ENCODE measurements around the gene SNX1.
"Not testable (repeated sequence)": the region's sequence is repeated elsewhere in the genome, so short reads cannot be mapped to it uniquely, and the experiment has no call there.

SNX1 gene, protein sequence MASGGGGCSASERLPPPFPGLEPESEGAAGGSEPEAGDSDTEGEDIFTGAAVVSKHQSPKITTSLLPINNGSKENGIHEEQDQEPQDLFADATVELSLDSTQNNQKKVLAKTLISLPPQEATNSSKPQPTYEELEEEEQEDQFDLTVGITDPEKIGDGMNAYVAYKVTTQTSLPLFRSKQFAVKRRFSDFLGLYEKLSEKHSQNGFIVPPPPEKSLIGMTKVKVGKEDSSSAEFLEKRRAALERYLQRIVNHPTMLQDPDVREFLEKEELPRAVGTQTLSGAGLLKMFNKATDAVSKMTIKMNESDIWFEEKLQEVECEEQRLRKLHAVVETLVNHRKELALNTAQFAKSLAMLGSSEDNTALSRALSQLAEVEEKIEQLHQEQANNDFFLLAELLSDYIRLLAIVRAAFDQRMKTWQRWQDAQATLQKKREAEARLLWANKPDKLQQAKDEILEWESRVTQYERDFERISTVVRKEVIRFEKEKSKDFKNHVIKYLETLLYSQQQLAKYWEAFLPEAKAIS

DNA sequence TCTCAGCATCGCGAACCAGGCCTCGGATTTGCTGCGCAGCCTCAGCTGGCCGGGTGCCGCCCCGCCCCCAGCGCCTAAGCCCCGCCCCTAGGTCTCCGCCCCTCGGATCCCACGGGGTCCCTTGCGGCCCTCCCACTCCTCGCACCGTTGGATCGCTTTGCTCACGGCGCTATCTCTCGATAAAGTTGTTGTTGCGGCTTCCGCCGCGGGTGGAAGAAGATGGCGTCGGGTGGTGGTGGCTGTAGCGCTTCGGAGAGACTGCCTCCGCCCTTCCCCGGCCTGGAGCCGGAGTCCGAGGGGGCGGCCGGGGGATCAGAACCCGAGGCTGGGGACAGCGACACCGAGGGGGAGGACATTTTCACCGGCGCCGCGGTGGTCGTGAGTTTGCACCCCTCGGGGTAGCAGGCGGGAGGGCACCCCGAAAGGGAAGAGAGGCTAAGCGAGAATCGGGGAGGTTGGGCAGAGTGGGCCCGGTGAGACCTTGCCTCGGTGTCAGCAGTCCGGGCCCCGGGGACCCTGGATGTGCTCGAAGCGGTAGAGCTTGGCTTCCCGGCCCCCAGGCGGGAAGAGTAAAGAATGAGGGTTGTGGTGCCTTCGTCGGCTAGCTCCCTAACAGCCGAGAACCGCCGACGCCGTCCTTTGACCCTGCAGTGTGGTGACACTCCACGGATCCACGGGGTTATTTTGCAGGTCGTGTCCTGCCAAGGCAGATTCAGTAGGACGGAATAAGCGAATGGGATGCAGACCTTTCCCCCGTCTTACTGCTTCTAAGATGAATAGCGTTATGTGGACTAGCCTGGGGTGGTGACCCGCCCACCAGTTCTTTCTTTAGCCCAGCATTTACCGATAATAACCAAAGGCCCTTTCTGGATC is at the start of gene SNX1:
SNX1 (plus strand) TSS at position 188 of the 873 bp plus-strand sequence; CDS start at position 220, 32 bp downstream.
- Histone ChIP-seq H3K4me3 (ENCODE audit: low read length in 2 of 2) (peak within 1 kb of the TSS; percentile 88 to 96), H3K9me3 (ENCODE audit: control insufficient read depth in 2 of 2, low read length in 2 of 2) (no peaks in the 10 kb centered on the region), H3K27me3 (ENCODE audit: control insufficient read depth in 2 of 2, insufficient read depth in 2 of 2, low read length in 2 of 2) (no peaks in the 10 kb centered on the region), H3K4me1 (ENCODE audit: control insufficient read depth in 2 of 2, insufficient read depth in 2 of 2, low read length in 2 of 2) (peaks cover 25 to 40% of the 10 kb centered on the region in 2 donors), H3K9ac (ENCODE audit: low read depth in 1 of 2, low read length in 2 of 2) (peak within 1 kb of the TSS; percentile 58 to 89), H3K36me3 (ENCODE audit: control insufficient read depth in 2 of 2, insufficient read depth in 2 of 2, low read length in 2 of 2) (no peaks in the 10 kb centered on the region), H3K27ac (ENCODE audit: low read depth in 2 of 2, low read length in 2 of 2) (peak within 1 kb of the TSS; percentile 81)

DNA sequence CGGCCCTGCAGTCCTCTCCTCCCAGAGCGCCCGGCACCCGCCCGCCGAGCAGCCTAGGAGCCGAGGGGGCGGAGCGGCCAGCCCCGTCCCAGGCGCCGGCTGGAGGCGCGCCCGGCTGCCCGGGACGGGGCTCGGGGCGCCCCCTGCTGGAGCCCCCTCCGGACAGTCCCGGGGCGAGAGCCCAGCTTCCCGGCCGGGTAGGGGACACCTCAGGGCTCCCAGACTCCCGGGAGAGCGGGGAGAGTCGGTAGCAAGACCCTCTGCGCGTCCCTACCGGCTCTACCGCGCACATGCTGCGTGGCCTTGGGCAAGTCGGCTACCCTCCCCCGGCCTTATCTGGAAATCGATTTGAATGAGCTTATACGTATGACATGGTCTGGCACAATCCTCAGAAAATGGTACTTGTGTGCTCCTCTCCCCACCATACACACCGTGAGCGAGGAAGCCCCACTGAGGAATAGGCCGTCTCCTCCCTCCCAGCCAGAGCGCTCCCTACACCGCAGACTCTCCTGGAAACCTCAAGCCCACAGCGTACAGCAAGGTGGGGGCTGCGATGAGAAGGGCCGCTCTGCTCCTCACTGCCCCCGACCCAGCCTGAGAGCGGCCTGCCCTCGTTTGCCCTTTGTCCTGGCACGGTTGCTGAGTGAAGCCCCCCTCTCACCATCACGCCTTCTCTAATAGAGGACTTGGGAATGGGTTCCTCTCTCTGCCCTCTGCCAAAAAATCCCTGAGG is 49.2 kb upstream of the SNX1 start, which contains the start of gene DAPK2:
DAPK2 (minus strand) TSS at position 65 of the 733 bp plus-strand sequence. CDS start 6,224 bp downstream, outside the sequence.
- H3K27me3 ChIP-seq (ENCODE audit: control insufficient read depth in 2 of 2, insufficient read depth in 2 of 2, low read length in 2 of 2), result no peaks in the 10 kb centered on the region
- H3K27ac ChIP-seq (ENCODE audit: low read depth in 2 of 2, low read length in 2 of 2), result peak within 1 kb of the TSS; percentile 45 to 69
- H3K9me3 ChIP-seq (ENCODE audit: control insufficient read depth in 2 of 2, low read length in 2 of 2), result no peaks in the 10 kb centered on the region
- H3K9ac ChIP-seq (ENCODE audit: low read depth in 1 of 2, low read length in 2 of 2), result peak within 1 kb of the TSS; percentile 68 to 77
- H3K4me1 ChIP-seq (ENCODE audit: control insufficient read depth in 2 of 2, insufficient read depth in 2 of 2, low read length in 2 of 2), result peaks cover 25 to 28% of the 10 kb centered on the region in 2 donors
- peak within 1 kb of the TSS; percentile 71 to 81 for H3K4me3 ChIP-seq (ENCODE audit: low read length in 2 of 2)
- no peaks in the 10 kb centered on the region for H3K36me3 ChIP-seq (ENCODE audit: control insufficient read depth in 2 of 2, insufficient read depth in 2 of 2, low read length in 2 of 2)

DNA sequence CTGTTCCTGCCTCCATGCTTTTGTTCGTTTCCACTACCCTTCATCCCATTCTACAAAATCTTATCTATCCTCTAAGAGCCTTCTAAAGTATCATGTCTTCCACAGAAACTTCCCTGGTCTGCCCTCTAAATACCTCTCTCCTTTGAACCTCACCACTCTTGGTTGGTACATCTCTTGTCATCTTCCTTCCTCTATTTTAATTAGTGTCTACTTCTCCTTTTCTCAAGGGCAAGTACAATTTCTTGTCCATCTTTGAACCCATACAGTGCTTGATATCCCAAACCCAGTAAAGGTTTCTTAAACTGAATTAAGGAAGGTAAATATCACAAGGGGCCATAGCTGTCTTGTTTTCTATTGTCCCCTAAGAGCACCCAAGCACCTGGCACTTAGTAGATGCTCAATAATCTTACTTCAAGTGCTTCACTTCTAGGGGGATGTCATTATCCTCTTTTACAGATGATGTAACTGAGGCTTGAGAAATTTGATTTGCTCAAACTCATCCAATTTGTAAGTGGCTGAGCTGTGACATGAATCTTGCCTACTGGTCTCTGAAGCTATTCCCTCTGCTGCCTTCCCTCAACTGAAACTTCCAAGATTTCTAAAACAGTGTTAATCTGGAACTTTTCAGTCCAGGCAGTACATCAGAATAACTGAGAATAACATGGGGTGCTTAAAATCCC is 46.9 kb upstream of the SNX1 start:
- Histone ChIP-seq H3K9me3 (ENCODE audit: control insufficient read depth in 2 of 2, low read length in 2 of 2) (no peaks in the 10 kb centered on the region), H3K4me1 (ENCODE audit: control insufficient read depth in 2 of 2, insufficient read depth in 2 of 2, low read length in 2 of 2) (peaks cover 25 to 28% of the 10 kb centered on the region in 2 donors), H3K27ac (ENCODE audit: low read depth in 2 of 2, low read length in 2 of 2) (no peak overlapping the region), H3K4me3 (ENCODE audit: low read length in 2 of 2) (no peak overlapping the region), H3K27me3 (ENCODE audit: control insufficient read depth in 2 of 2, insufficient read depth in 2 of 2, low read length in 2 of 2) (no peaks in the 10 kb centered on the region), H3K36me3 (ENCODE audit: control insufficient read depth in 2 of 2, insufficient read depth in 2 of 2, low read length in 2 of 2) (no peaks in the 10 kb centered on the region), H3K9ac (ENCODE audit: low read depth in 1 of 2, low read length in 2 of 2) (no peak overlapping the region)

DNA sequence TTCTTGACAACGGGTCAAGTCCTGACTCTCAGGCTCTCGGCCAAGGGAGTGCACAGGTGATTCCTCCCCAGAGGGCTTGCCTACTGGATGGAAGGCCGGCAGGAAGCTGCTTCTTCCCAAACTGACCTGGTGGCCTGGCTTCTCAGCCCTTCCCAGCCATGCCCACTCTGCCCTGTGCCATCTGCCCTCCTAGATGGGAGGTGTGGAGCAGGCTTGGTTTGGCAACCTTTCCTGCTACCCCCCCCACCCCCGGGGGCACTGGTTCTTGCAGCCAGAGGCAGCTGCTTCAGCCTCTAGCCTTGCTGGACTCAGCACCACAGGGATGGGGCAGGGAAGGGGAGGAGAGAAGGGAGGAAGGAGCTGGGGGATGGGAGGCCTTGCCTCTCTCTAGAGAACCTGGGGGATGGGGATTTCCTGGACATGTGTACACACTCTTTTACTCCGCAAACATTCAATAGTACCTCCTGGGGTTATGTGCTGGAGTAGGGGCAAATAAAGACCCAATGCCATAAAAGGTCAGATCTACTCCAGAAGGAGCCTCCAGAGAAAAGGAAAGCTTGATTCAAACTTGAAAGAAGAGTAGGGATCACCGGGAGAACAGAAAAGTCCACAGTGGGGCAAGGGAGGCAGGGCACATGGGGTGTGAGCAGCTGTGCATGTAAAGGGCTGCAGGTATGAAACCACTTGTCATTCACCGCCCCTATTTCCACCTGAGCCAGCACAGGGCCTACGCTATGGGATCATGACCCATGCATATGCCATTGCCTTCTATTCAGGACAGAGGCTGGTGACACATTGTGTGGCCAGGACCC is 45.3 kb upstream of the SNX1 start:
- no peaks in the 10 kb centered on the region for H3K36me3 ChIP-seq (ENCODE audit: control insufficient read depth in 2 of 2, insufficient read depth in 2 of 2, low read length in 2 of 2)
- no peak overlapping the region for H3K4me3 ChIP-seq (ENCODE audit: low read length in 2 of 2)
- no peak overlapping the region for H3K9ac ChIP-seq (ENCODE audit: low read depth in 1 of 2, low read length in 2 of 2)
- peaks cover 15 to 17% of the 10 kb centered on the region in 2 donors for H3K4me1 ChIP-seq (ENCODE audit: control insufficient read depth in 2 of 2, insufficient read depth in 2 of 2, low read length in 2 of 2)
- no peak overlapping the region for H3K27ac ChIP-seq (ENCODE audit: low read depth in 2 of 2, low read length in 2 of 2)
- no peaks in the 10 kb centered on the region for H3K9me3 ChIP-seq (ENCODE audit: control insufficient read depth in 2 of 2, low read length in 2 of 2)
- no peaks in the 10 kb centered on the region for H3K27me3 ChIP-seq (ENCODE audit: control insufficient read depth in 2 of 2, insufficient read depth in 2 of 2, low read length in 2 of 2)

DNA sequence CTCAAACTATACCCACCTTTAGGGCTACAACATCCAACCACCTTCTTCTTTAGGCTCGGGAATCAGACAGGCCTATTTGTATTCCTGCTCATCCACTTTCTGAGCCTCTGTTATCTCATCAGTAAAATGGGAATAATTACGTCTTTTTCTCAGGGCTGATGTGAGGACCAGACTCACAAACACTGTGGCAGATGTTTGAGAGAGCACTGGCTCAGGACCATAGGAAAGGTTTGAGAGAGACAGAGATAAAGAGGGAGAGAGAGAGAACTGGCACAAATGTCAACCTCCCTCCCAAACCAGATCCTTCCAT is 44.7 kb upstream of the SNX1 start:
- Histone ChIP-seq H3K4me3 (ENCODE audit: low read length in 2 of 2) (no peak overlapping the region), H3K36me3 (ENCODE audit: control insufficient read depth in 2 of 2, insufficient read depth in 2 of 2, low read length in 2 of 2) (no peaks in the 10 kb centered on the region), H3K27ac (ENCODE audit: low read depth in 2 of 2, low read length in 2 of 2) (no peak overlapping the region), H3K27me3 (ENCODE audit: control insufficient read depth in 2 of 2, insufficient read depth in 2 of 2, low read length in 2 of 2) (no peaks in the 10 kb centered on the region), H3K9ac (ENCODE audit: low read depth in 1 of 2, low read length in 2 of 2) (no peak overlapping the region), H3K4me1 (ENCODE audit: control insufficient read depth in 2 of 2, insufficient read depth in 2 of 2, low read length in 2 of 2) (peaks cover 11 to 14% of the 10 kb centered on the region in 2 donors), H3K9me3 (ENCODE audit: control insufficient read depth in 2 of 2, low read length in 2 of 2) (no peaks in the 10 kb centered on the region)

DNA sequence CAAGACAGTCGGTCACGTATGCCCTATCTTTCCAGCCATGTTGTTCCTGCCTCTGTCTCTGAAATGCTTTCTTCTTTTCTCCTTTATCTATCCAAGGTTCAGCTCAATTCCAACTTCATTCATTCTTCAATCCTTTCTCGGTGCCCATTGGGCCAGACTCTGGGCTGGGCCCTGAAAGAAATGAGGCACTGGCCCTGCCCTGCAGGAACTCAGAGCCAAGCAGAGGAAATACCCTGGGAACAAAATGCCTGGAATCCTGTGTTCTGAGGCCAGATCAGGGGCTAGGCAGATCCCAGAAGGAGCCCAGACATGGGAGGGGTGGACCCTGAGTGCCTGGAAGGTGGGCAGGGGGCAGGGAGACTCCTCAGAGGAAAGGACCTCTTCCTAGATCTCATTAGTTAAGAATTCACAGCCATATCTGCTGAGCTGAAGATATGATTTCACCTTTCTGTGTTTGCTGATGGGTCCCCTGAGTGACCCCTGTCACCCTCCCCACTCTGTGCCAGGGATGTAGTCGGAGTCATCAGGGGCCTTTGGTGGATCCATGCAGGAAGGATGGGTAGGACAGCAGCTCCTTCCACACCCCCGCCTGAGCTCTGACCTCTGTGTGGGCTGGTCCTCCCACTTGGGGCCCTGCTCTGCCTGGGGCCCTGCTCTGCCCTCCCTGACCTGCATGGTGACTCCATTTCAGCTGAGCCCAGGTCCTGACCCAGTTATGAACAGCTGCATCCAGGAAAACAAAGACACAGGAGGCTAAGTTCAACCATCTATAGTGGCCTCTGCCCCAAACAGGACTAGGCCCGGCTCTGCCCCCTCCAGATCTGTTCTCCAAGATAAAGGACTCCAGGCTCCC is 44.1 kb upstream of the SNX1 start:
- H3K27ac ChIP-seq (ENCODE audit: low read depth in 2 of 2, low read length in 2 of 2), result no peak overlapping the region
- no peak overlapping the region for H3K9ac ChIP-seq (ENCODE audit: low read depth in 1 of 2, low read length in 2 of 2)
- no peak overlapping the region for H3K4me3 ChIP-seq (ENCODE audit: low read length in 2 of 2)
- no peaks in the 10 kb centered on the region for H3K27me3 ChIP-seq (ENCODE audit: control insufficient read depth in 2 of 2, insufficient read depth in 2 of 2, low read length in 2 of 2)
- H3K4me1 ChIP-seq (ENCODE audit: control insufficient read depth in 2 of 2, insufficient read depth in 2 of 2, low read length in 2 of 2), result peaks cover 10 to 11% of the 10 kb centered on the region in 2 donors
- H3K9me3 ChIP-seq (ENCODE audit: control insufficient read depth in 2 of 2, low read length in 2 of 2), result no peaks in the 10 kb centered on the region
- H3K36me3 ChIP-seq (ENCODE audit: control insufficient read depth in 2 of 2, insufficient read depth in 2 of 2, low read length in 2 of 2), result no peaks in the 10 kb centered on the region

DNA sequence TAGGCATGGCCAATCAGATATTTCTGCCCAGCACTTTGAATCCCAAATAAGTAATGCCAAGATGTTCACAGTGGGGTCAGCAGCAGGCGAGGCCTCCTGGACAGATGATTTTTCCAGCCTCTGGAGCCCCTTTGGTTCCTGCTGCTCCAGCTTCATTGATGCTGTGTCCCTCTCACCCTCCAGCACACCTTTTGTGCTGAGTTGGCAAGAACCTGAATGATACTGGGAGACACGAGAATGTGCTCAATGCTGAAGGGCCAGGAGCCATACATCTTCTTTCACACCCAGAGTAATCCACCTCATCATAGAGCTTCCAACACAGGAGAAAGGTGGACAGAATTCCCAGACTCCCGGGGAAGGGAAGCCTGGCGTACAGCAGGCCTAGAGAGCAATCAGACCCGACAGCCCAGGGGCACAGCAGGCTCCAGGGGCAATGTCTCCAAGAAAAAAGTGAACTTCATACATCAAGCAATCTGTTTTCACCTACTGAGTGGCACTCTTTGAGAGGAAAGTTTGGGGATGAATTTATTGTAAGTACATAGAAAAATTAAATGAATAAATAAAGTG is 42.8 kb upstream of the SNX1 start:
- no peak overlapping the region for H3K4me3 ChIP-seq (ENCODE audit: low read length in 2 of 2)
- no peaks in the 10 kb centered on the region for H3K27me3 ChIP-seq (ENCODE audit: control insufficient read depth in 2 of 2, insufficient read depth in 2 of 2, low read length in 2 of 2)
- H3K9me3 ChIP-seq (ENCODE audit: control insufficient read depth in 2 of 2, low read length in 2 of 2), result no peaks in the 10 kb centered on the region

DNA sequence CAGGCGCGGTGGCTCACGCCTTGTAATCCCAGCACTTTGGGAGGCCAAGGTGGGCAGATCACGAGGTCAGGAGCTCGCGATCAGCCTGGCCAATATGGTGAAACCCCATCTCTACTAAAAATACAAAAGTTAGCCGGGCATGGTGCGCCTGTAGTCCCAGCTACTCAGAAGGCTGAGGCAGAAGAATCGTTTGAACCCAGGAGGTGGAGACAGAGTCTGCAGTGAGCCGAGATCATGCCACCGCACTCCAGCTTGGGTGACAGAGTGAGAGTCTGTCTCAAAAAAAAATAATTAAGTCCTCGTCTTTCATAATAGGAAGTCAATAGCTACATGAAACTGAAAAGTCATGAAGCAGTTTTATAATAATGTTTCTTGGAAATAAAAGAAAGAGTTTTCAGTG is 42.1 kb upstream of the SNX1 start:
- not testable (repeated sequence) for H3K9ac ChIP-seq (ENCODE audit: low read depth in 1 of 2, low read length in 2 of 2); H3K9me3 ChIP-seq (ENCODE audit: control insufficient read depth in 2 of 2, low read length in 2 of 2); H3K4me1 ChIP-seq (ENCODE audit: control insufficient read depth in 2 of 2, insufficient read depth in 2 of 2, low read length in 2 of 2); H3K4me3 ChIP-seq (ENCODE audit: low read length in 2 of 2); H3K36me3 ChIP-seq (ENCODE audit: control insufficient read depth in 2 of 2, insufficient read depth in 2 of 2, low read length in 2 of 2); H3K27ac ChIP-seq (ENCODE audit: low read depth in 2 of 2, low read length in 2 of 2); H3K27me3 ChIP-seq (ENCODE audit: control insufficient read depth in 2 of 2, insufficient read depth in 2 of 2, low read length in 2 of 2)

More for the DNA sequence above, 42.8 kb upstream of the SNX1 start:
- Histone ChIP-seq H3K27ac (ENCODE audit: low read depth in 2 of 2, low read length in 2 of 2) (no peak overlapping the region), H3K36me3 (ENCODE audit: control insufficient read depth in 2 of 2, insufficient read depth in 2 of 2, low read length in 2 of 2) (no peaks in the 10 kb centered on the region), H3K9ac (ENCODE audit: low read depth in 1 of 2, low read length in 2 of 2) (no peak overlapping the region), H3K4me1 (ENCODE audit: control insufficient read depth in 2 of 2, insufficient read depth in 2 of 2, low read length in 2 of 2) (peaks cover 7 to 8% of the 10 kb centered on the region in 2 donors)
